NCI-H146 treated with DMSO at 0.1 percent for 48 hours (cell line): ENCODE data around the gene ARHGEF38.
"Not testable (repeated sequence)": the region's sequence is repeated elsewhere in the genome, so short reads cannot be mapped to it uniquely, and the experiment has no call there.

Experiments used
- DNase-seq: peaks from one replicate; lab custom pipeline; 2025; ENCODE audit not compliant: unreplicated experiment; lab: John Stamatoyannopoulos, UW

The ARHGEF38 gene

GRCh38 chr4:105607876-105608275 lies 55.5 kb downstream of the ARHGEF38 start:
- no peak for DNase-seq

- not testable (repeated sequence) for DNase-seq
Measured at GRCh38 chr4:105609819-105610218, 57.4 kb downstream of the ARHGEF38 start.

- DNase-seq = peak; percentile 46
Measured at GRCh38 chr4:105613306-105613705, 60.9 kb downstream of the ARHGEF38 start.

GRCh38 chr4:105619188-105619931 lies 66.9 kb downstream of the ARHGEF38 start:
- DNase-seq = no peak

- no peak for DNase-seq
Measured at GRCh38 chr4:105620640-105621323, 68.4 kb downstream of the ARHGEF38 start.

GRCh38 chr4:105622269-105622668 lies 69.8 kb downstream of the ARHGEF38 start:
- DNase-seq = no peak

GRCh38 chr4:105623099-105623498 lies 70.7 kb downstream of the ARHGEF38 start:
- no peak for DNase-seq

GRCh38 chr4:105624530-105624929 lies 72.1 kb downstream of the ARHGEF38 start:
- DNase-seq = no peak

- DNase-seq = no peak
Measured at GRCh38 chr4:105625214-105625613, 72.8 kb downstream of the ARHGEF38 start.

- no peak for DNase-seq
Measured at GRCh38 chr4:105626846-105627245, 74.4 kb downstream of the ARHGEF38 start.

- no peak for DNase-seq
Measured at GRCh38 chr4:105627620-105628019, 75.2 kb downstream of the ARHGEF38 start.

GRCh38 chr4:105630670-105631655 lies 78.5 kb downstream of the ARHGEF38 start:
- DNase-seq = no peak

- no peak for DNase-seq
Measured at GRCh38 chr4:105631818-105632400, 79.5 kb downstream of the ARHGEF38 start.

- no peak for DNase-seq
Measured at GRCh38 chr4:105632599-105632998, 80.2 kb downstream of the ARHGEF38 start.

- no peak for DNase-seq
Measured at GRCh38 chr4:105633241-105633640, 80.8 kb downstream of the ARHGEF38 start.

- DNase-seq = no peak
Measured at GRCh38 chr4:105634402-105635080, 82.1 kb downstream of the ARHGEF38 start.

- DNase-seq = no peak
Measured at GRCh38 chr4:105637408-105638176, 85.2 kb downstream of the ARHGEF38 start.

- no peak for DNase-seq
Measured at GRCh38 chr4:105641845-105642244, 89.4 kb downstream of the ARHGEF38 start.

- no peak for DNase-seq
Measured at GRCh38 chr4:105644257-105644656, 91.8 kb downstream of the ARHGEF38 start.

GRCh38 chr4:105645440-105645839 lies 93.0 kb downstream of the ARHGEF38 start:
- DNase-seq = no peak
